ENCODE data around the gene GJC1. TPM values are rescaled to one million over a fixed set of nuclear protein-coding genes. Genes with fewer than 3 reads are reported as not detected.
A peak's percentile ranks its signal among the peaks of the same experiment; 100 is the strongest.
"Not testable (repeated sequence)": the region's sequence is repeated elsewhere in the genome, so short reads cannot be mapped to it uniquely, and the experiment has no call there.

Gene GJC1
- polyA plus RNA-seq, 2 of the 4 experiments (the other 2 are of a cell fraction), result 21.2 to 22.1 TPM

DNA sequence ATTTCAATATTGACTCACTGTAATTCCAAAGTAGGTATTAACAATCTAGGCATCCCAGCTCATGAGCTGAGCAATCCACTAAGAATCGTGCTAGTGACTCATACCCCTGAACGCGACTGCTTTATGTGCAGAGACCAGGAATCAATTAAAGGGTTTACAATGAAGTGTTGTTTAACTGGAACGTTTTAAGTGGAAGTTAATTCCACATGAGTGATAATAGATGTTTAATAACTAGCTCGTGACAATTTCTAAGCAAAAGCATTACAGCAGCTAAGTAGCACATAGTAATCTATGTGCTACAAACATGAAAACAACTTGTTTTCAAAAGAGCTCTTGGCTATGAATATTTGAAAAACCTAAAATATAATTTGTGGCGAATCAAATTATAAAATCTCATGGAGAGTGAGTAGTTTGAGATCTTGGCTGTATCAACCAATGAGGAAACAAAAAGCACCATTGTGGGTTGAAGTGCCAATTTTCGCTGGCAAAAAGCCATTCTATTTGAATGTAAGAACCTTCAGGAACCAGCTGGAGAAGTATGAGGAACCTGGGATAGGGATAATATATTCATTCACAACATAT lies 9.4 kb downstream of the GJC1 start:
- Histone ChIP-seq H3K4me2 (peak overlapping the region; percentile 69), H3K27ac (peak overlapping the region; percentile 37 to 75; a peak in 5 of 6 replicates), H3K9me3 (no peaks in the 10 kb centered on the region), H3K4me1 (peaks cover 36% of the 10 kb centered on the region), H3K4me3 (peak overlapping the region; percentile 6; the same call in 1 of the 3 replicates)
- DNase-seq (ENCODE audit: low read depth in 1 of 2, low spot score in 1 of 2) (peak; percentile 67 to 79), ATAC-seq (peak; percentile 88 to 89; a peak in 5 of 6 replicates), FAIRE-seq (peak; percentile 98)
- no peak for TF ChIP-seq POLR2A (IDR thresholded peaks at IDR 0.05; ENCODE audit: low read length)
- TF ChIP-seq, protein P1, sequence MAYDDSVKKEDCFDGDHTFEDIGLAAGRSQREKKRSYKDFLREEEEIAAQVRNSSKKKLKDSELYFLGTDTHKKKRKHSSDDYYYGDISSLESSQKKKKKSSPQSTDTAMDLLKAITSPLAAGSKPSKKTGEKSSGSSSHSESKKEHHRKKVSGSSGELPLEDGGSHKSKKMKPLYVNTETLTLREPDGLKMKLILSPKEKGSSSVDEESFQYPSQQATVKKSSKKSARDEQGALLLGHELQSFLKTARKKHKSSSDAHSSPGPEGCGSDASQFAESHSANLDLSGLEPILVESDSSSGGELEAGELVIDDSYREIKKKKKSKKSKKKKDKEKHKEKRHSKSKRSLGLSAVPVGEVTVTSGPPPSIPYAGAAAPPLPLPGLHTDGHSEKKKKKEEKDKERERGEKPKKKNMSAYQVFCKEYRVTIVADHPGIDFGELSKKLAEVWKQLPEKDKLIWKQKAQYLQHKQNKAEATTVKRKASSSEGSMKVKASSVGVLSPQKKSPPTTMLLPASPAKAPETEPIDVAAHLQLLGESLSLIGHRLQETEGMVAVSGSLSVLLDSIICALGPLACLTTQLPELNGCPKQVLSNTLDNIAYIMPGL (CRISPR knock-in tag; IDR thresholded peaks at IDR 0.05; ENCODE audit: borderline replicate concordance), result no peak
- TF ChIP-seq GATA3 (IDR thresholded peaks at IDR 0.05; ENCODE audit: borderline replicate concordance), result peak; percentile 43; the same call in 1 of the 2 replicates
- TF ChIP-seq TFCP2L1 (CRISPR knock-in tag; IDR thresholded peaks at IDR 0.05), result no peak
- no peak for TF ChIP-seq REST (IDR thresholded peaks at IDR 0.05)
- no peak for TF ChIP-seq MYC (IDR thresholded peaks at IDR 0.05; ENCODE audit: borderline replicate concordance, low read length)
- TF ChIP-seq FOSL2 (IDR thresholded peaks at IDR 0.05), result peak; percentile 61; the same call in 1 of the 2 replicates
- TF ChIP-seq FOSL2 (CRISPR knock-in tag; IDR thresholded peaks at IDR 0.05), result peak; percentile 95
- TF ChIP-seq, protein P2, sequence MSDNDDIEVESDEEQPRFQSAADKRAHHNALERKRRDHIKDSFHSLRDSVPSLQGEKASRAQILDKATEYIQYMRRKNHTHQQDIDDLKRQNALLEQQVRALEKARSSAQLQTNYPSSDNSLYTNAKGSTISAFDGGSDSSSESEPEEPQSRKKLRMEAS (IDR thresholded peaks at IDR 0.05), result peak; percentile 72
- 0 out of 2 replicates have a peak, but pooled peaks have one; percentile 15 for TF ChIP-seq BHLHE40 (IDR thresholded peaks at IDR 0.05; ENCODE audit: low read depth, low read length)
- no peak for TF ChIP-seq RARB (CRISPR knock-in tag; IDR thresholded peaks at IDR 0.05)
- no peak for TF ChIP-seq SREBF2 (IDR thresholded peaks at IDR 0.05)
- TF ChIP-seq FOSB (CRISPR knock-in tag; IDR thresholded peaks at IDR 0.05), result 0 out of 2 replicates have a peak, but pooled peaks have one; percentile 36
- TF ChIP-seq PBX3 (IDR thresholded peaks at IDR 0.05), result no peak
- 0 out of 5 replicates have a peak, but pooled peaks of 1 of the 2 experiments have one; percentile 19 for TF ChIP-seq JUN (IDR thresholded peaks at IDR 0.05)
- TF ChIP-seq CEBPB (IDR thresholded peaks at IDR 0.05), result peak in 1 of 2 experiments; percentile 45; a peak in 2 of 4 replicates
- TF ChIP-seq ZC3H11A (IDR thresholded peaks at IDR 0.05), result no peak
- TF ChIP-seq ZSCAN20 (CRISPR knock-in tag; IDR thresholded peaks at IDR 0.05), result no peak
- no peak for TF ChIP-seq RCOR1 (IDR thresholded peaks at IDR 0.05; ENCODE audit: low read depth, low read length)
- TF ChIP-seq RFX5 (IDR thresholded peaks at IDR 0.05), result no peak
- no peak for TF ChIP-seq PHF8 (IDR thresholded peaks at IDR 0.05; ENCODE audit: borderline replicate concordance, low read depth)
- no peak for TF ChIP-seq CBX8 (IDR thresholded peaks at IDR 0.05)
- TF ChIP-seq JUNB (IDR thresholded peaks at IDR 0.05), result peak; percentile 71
- no peak for TF ChIP-seq KDM1A (IDR thresholded peaks at IDR 0.05; ENCODE audit: low read depth)
- ChIA-PET POLR2A (interaction anchor here (0.8 to 1.2 kb wide), 4 partner anchors 8 to 45 kb away, joined by 3 read pairs; no protein-coding TSS in a partner anchor), CTCF (interaction anchor here (0.7 to 1.8 kb wide), 5 partner anchors 26 to 47 kb away, joined by 3 to 11 read pairs (median 4); no protein-coding TSS in a partner anchor)
- WGBS (ENCODE audit: missing lambda C conversion rate), result 3% methylated on average over 7 of the region's 7 CpGs

DNA sequence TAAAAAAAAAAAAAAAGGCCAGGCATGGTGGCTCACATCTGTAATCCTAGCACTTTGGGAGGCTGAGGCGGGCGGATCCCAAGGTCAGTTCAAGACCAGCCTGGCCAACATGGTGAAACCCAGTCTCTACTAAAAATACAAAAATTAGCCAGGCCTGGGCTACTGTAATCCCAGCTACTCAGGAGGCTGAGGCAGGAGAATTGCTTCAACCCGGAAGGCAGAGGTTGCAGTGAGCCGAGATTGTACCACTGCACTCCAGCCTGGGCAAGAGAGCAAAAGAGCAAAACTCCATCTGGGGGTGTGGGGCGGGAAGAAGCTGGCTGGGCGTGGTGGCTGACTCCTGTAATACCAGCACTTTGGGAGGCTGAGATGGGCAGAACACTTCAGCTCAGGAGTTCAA lies 11.6 kb downstream of the GJC1 start:
- ATAC-seq; POLR2A ChIA-PET; H3K4me2 ChIP-seq; DNase-seq (ENCODE audit: low read depth in 1 of 2, low spot score in 1 of 2); H3K4me3 ChIP-seq; H3K9me3 ChIP-seq; FAIRE-seq: not testable (repeated sequence)
- 89% methylated on average over 6 of the region's 6 CpGs for WGBS (ENCODE audit: missing lambda C conversion rate)
- CTCF ChIA-PET, result interaction anchor here (0.9 to 1.8 kb wide), 6 partner anchors 25 to 46 kb away, joined by 3 to 7 read pairs (median 4); no protein-coding TSS in a partner anchor
- 0 out of 6 replicates have a peak overlapping the region, but pooled peaks of 1 of the 2 experiments have one; percentile 33 for H3K27ac ChIP-seq
- H3K4me1 ChIP-seq, result peaks cover 46% of the 10 kb centered on the region
